ENCODE results near the gene FNDC3B. TPM values are rescaled to one million over a fixed set of nuclear protein-coding genes. Genes with fewer than 3 reads are reported as not detected.

The FNDC3B gene
- total RNA-seq, 1 donor from 2014 or later: 38.1 TPM

DNA sequence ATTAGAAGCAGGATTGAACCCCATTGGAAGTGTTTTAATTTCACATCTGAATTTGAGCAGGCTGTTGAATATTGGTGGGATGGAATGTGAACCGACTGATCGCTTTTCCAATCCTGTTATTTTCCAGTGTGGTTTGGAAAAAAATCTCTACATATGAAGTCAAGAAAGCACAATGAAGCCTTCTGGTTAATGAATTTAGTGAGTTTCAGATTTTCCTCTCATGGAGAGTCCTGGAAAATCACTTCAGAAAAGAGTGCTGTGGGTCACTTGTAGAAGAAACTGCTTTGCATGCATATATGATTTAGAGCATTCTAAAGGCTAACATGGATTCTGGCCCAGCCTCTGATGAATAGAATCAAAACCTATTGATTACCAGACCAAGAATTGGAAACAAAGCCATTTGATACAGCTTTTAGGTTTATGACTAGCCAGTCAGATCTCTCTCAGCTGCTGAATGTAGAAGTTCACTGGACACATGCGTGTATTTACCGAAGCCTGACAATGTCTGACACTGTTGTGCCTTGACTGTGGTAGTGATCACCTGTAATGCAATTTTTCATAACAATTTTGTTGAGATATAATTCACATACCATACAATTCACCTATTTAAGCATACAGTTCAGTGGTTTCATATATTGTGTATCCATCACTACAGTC, 121.9 kb downstream of the FNDC3B start:
- intact Hi-C loops (cut with micrococcal nuclease): no loop called here

DNA sequence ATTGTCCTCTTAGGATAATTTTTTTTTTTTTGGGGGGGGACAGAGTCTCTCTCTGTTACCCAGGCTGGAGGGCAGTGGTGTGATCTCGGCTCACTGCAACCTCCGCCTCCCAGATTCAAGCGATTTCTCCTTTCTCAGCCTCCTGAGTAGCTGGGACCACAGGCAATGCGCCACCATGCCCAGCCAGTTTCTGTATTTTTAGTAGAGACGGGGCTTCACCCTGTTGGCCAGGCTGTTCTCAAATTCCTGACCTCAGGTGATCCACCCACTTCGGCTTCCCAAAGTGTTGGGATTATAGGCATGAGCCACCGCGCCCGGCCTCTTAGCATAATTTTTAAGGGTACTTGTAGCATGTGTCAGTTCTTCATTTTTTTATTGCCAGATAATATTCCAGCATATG, 122.6 kb downstream of the FNDC3B start:
- intact Hi-C loops (cut with micrococcal nuclease): no loop called here

DNA sequence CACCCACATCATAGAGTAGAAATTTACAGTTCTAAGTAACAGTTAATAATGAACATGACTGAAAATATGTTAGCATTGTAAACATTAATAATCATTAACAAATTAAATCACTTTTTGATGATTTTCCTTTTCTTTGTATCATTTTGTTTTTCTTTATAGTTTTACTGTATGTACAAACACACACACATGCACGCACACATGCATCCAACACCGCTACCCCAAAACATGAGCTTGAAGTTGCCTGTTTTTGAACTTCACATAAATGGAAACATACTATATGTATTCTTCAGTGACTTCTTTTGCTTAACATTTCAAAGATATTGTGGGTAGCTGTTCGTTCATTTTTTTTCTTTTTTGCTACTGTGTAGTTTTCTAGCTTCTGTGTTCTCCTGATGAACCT, 123.9 kb downstream of the FNDC3B start:
- intact Hi-C loops (cut with micrococcal nuclease): no loop called here

DNA sequence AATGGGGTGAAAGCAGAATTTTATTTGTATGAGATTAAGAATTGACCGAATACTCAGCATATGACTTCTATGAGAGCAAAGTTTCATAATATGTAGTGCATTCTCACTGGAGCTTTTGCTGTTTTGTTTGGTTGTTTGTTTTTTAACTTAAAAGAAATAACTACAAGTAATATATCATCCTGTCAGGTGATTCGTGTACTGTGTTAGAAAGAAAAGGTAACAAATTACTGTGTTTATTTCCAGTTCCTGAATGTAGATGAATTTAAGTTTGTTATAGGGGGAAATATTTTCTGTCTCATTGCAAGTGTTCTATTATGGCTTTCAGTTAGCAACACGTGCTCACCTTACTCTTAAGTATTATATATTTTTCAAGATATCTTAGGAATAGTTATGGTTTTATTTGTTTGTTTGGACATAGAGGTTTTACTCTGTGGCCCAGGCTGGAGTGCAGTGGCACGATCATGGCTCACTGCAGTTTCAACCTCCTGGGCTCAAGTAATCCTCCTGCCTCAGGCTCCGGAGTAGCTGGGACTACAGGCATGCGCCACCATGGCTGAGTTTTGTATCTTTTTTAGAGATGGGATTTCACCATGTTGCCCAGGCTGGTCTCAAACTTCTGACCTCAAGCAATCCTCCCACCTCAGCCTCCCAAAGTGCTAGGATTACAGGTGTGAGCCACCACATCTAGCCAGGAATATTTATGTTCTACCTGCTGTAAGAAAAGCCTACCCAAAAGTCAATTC, 125.4 kb downstream of the FNDC3B start:
- intact Hi-C loops (cut with micrococcal nuclease): no loop called here

DNA sequence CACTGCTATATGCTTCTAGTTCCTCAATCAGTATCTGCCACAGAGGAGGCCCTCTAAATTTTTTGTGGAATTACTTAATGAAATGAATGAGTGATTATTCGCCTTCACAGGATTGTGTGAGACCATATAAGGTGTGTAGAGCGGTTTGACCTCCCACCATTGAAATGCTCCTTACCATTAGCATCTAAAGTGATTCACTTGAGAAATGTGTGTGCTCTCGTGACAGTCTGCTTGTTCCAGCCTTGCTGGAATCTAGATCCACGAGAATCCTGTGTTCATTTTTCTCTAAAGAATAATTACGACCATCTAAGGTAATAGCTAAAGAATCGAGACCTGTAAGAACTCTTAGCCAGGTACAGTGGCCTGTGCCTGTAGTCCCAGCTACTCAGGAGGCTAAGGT, 126.9 kb downstream of the FNDC3B start:
- intact Hi-C loops (cut with micrococcal nuclease): no loop called here

DNA sequence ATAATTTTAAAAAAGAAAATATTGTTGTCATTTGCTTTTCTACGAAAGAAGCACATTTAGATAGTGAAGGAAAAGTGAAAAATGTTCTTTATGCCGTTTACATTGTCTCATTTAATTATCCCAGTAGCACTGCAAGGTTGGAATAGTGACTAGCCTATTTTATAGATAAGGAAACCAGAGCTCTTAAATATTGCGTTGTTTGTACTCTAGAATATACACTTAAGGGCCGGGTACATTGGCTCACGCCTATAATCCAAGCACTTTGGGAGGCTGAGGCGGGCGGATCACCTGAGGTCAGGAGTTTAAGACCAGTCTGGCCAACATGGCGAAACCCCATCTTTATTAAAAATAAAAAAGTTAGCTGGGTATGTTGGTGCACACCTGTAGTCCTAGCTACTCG, 127.5 kb downstream of the FNDC3B start:
- intact Hi-C loops (cut with micrococcal nuclease): no loop called here

DNA sequence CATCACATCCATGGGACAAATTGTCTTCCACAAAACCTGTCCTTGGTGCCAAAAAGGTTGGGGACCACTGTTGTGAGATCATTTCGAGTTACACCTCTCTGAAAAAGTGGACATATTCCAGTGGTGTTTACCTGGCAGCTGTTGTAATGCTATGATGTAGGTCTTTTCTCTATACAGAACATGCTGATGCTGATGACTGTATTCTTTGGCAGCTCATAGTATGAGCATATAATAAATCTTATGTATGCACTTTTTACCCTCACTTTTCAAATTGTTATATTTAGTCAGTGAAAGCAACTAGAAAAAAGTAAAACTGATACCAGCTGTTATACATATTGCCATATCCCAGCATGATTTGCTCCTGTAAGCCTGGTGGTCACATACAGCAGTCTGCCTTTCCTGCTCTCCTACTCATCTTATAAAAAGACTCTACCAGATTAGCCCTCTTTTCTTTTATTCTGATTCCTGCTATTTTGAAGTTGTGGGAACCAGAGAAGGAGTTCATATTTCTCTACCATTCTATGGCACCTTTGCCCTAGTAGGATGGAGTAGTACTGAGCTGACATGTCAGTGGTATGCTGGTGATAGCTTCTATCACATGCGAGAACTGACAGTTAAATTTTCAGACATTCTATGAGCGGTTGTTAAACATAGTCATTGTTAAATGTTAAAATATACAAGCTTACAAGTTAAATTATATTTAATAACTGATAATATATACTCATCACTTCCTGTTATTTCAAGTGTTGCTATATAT, 128.7 kb downstream of the FNDC3B start:
- intact Hi-C loops (cut with micrococcal nuclease): no loop called here

DNA sequence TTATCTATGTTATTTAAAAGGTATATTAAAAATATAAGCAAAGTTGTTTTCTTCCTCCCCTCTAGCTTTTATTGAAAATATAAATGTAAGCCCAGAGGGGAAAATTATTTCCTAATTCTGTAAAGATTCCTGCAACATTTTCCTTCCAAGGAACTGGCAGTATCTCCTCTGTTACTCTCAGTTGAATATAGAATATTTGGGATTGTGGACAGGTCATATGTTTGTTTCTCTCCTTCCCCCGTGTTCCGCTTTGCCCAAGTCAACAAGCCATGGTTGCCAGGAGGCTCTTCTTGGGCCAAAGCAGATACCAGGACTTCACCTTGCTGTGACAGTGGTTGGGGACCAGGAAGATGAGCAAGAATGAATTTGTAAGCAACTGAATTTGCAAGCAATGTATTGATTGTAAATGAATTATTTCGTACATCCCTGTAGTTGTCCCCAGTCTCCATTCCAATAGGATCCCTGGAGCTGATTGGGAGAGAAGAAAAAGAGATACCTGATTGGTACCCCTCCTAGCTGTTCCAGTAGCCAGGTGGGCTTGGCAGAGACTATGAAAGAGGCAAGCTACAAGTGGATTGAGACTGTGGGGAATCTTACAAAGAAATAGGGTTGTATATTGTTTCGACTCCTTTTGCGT, 130.8 kb downstream of the FNDC3B start:
- intact Hi-C loops (cut with micrococcal nuclease): no loop called here

DNA sequence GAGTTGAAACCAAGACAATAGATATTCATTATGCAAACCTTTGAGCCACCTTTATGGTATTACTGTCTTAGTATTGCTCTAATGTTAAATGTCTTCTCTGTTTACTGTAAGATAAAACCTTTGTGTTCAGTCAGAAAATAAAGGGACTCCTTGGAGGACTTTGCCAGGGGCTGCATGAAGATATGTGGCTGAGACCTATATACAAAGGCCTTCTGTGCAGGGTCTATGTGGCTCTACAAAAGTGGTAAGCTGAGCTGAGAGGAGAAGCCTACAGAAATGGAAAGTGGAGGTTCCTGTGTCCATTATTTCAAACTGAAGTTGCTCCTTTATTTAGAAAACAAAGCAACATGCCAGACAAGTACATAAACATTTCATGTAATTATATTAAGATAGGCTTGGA, 131.5 kb downstream of the FNDC3B start:
- intact Hi-C loops (cut with micrococcal nuclease): no loop called here

DNA sequence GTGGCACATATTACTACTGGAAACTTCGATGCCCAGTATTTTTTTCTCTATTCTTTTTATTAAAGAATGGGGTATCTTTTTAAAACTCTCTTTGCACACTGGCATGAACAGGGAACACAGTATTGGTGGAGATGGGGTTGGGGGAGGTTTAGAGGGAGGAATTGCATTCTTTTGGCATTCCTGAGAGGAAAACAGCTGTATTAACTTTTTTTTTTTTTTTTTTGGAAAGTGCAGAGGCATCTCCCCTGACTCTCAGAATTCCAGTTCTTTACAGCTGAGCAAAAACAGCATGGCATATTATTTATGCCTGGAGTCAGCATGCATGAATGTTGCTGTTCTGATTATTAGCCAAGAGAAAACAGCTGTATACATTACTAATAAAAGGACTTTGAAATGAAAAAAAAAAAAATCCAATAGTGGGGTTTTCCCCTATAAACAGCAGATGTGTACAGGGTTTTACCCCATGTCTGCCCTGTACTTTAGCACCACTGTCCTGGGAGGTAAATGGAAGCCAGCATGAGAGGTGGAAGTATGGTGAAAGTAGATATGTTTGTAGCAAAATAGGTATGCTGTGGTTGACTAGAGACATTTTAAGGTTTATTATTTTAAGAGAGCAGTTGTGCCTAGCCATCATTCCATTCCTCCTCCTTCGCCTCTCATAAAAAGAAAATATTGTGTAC, 132.2 kb downstream of the FNDC3B start:
- intact Hi-C loops (cut with micrococcal nuclease): no loop called here

DNA sequence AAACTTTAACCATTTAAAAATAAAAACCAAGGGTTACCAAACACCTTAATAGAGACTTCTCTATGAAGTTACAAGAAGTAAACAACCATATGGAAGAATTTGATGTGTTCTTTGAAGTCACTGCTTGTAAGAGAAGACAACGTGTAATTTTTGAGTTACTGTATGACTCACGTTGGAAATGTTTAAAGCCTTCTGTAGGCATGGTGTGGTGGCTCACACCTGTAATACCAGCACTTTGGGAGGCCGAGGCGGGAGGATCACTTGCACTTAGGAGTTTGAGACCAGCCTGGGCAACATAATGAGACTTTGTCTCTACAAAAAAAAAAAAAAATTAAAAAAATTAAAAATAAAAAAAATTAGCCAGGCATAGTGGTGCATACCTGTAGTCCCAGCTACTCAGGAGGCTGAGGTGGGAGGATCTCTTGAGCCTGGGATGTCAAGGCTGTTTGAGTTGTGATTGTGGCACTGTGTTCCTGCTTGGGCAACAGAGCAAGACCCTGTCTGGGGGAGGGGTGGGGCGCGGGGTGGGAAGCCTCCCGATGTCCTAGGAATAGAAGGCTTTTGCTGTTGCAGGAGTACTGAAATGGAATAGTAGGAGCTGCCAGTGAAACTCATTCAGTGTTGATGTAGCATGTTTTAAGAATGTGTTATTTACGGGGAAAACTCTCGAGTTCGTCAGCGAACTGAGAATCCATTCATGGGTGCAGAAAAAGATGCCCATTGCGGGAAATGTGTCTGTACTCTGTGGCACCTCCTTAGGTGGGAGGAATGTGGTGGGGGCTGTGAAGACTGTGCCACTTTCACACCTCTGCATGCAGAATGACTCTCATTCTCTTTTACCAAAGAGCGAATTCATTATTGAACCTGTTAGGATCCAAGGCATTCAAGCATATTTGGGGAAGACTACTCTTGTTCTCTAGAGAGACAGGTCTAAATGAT, 134.2 kb downstream of the FNDC3B start:
- intact Hi-C loops (cut with micrococcal nuclease): no loop called here

DNA sequence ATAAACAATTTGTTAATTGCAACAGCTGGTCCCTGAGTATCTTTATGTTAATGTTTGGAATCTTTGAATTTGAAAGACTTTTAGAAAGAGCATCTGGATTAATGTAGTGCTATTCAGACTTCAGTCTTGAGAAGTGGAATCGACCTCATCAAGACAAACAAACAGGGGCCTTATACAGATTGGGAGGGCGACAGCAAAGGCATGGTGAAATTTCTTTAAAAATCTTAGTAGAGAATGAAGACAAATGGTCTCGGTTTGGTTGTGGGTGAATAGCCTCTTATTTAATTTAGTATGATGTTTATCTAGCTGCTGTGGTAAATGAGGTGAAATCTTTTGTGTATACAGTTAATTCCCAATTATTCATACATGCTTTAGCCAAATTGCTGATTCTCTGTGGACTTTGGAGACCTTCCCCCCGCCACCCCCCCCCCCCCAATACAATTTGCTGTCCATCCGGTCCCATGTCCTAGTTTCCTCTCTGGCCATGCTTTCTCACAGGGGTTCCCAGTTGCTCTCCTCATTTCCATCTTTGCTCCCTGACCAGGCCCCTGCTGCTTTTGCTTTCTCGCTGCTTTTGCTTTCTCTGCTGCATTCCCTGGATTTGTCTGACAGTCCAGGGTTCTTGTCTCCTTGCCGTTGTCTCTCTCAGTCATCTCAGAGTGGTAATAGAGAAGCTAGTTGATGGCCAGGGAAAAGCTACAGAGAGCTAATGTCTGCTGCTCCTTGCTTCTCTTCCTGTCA, 135.3 kb downstream of the FNDC3B start:
- intact Hi-C loops (cut with micrococcal nuclease): no loop called here

DNA sequence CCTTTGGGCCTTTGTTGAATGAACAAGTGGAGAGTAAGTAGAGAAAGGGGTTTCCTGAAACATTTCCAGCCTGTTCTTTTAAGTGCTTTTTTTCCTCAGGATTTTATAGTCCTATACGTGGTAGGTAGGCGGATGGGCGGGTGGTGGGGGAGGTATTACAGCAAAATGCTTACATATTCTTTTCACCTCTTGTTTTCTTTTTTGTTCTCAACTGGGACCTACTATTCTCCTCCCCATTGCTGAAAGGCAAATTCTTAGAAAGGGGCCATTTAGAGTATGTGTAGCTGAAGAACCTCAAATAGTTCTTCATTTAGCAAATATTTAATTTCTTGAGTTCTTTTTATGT, 135.8 kb downstream of the FNDC3B start:
- intact Hi-C loops (cut with micrococcal nuclease): no loop called here

DNA sequence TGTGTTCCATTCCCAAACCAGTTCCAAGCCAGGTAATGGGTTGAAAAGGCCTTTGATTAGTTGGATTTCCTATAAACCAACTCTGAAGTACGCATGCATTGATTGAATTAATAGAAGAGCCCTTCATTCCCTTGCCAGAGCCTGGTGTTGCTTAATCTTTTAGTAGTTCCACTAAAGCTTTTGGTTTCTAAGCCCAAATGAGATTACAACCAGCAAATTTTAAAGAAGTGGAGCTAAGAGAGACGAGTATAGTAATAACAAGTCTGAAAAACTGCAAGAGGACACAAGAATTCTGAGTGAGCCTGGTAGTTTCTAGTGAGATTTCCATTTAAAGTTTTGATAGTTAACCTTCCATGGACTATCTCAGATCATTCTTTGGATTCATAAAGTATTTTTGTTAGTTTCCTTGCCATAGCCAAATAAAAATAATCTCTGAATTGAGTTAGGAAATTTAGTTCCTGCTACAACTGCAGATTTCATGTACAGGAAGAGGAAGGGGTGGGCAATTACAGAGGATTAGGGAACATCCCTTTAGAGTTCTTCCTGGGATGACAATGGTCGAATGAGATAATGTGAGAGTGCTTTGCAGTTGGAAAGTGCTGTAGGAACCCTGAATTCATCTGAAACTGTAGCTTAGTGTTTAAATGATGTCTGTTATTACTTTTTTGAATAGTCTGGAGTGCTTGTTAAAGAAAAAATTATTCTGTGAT, 136.8 kb downstream of the FNDC3B start:
- intact Hi-C loops (cut with micrococcal nuclease): no loop called here

DNA sequence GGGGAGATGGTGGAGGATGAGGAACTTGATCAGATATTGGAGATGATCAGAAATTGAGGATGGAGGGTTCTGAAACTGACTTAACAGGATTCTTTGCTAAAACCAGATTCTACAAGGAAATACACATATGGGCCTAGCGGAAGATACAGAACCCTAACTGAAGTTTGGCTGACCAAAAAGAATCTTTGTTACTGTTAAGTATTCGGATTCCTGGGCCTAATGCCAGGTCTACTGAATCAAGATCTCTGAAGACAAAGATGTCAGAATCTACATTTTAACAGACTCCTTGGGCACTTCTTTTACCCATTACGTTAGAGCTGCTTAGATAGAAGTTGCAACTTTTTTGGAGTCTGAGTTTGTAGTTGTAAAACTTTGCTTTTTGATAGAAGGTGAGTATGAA, 137.7 kb downstream of the FNDC3B start:
- intact Hi-C loops (cut with micrococcal nuclease): no loop called here

DNA sequence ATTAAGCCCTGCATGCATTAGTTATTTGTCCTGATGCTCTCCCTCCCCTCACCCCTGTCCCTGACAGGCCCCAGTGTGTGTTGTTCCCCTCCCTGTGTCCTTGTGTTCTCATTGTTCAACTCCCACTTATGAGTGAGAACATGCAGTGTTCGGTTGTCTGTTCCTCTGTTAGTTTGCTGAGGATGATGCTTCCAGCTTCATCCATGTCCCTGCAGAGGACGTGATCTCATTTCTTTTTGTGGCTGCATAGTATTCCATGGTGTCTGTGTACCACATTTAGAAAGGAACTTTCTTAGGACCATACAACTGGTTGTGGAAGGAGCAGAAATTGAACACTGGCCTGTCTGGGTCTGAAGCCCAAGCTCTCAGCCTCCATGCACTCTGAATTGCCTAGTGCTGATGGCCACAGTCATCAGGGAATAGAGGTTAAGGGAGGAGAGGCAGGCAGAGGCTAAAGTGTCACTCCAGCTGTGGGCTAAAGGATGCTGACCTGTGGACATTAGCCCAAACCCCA, 138.5 kb downstream of the FNDC3B start:
- intact Hi-C loops (cut with micrococcal nuclease): no loop called here

DNA sequence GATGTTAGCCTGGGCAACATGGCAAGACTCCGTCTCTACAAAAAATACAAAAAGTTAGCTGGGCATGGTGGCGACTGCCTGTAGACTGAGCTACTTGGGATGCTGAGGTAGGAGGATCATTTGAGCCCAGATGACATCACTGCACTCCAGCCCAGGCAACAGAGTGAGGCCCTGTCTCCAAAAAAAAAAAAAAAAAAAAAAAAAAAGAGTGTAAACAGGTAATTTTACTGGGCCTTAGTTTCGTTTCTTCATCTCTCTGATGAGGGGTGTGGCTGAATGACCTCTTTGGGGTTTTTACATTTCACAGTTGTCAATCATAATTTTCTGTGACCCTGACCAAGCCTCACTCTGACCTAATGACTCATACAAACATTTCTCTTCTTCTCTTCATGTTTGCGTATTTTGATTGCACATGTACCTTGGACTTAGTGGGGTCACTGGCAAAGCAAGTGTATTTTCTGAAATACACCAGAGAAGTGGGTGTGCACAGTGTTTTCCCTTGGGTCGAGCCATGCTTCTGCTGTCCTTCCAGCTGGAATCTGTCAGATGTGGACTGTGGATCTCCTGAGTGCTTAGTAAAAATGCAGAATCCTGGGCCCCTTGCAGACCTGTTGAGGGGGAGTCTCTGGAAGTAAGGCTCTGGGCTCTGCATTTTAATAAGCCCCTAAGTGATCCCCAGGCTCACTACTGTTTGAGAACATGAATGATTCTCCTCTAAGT, 140.5 kb downstream of the FNDC3B start:
- intact Hi-C loops (cut with micrococcal nuclease): no loop called here

DNA sequence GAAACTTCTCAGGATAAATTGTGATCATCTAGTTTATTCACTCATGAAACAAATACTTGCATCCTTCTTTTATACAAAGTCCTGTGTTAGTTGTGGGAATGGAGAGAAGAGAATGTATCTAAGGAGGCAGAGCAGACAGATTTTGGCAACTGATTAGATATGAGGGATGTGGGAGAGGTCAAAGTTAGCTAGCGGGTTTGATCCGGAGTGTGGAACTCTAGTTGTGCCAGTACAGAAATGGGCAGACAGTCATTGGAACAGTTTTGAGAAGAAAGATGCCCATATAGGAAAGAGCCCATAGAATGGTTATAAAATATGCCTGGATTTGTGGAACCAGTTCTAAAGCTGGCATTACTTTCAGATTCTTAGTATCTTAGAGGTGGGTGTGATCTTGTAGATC, 141.1 kb downstream of the FNDC3B start:
- intact Hi-C loops (cut with micrococcal nuclease): no loop called here
